Astrocyte of the cerebellum (primary cell): ENCODE measurements around the gene COL6A3.

Experiments used
- DNase-seq: peaks from one replicate; pipeline ENCODE4 v3.0.0-alpha.2; 2011; ENCODE audit warnings: low read depth
- H3K4me3 ChIP-seq: 2 replicates; pipeline ENCODE4 v1.5.1; 2011; ENCODE audit warnings: mild to moderate bottlenecking, low read depth, low read length, moderate library complexity
- in situ Hi-C: cut with HindIII; loops from 2 replicates; pipeline ENCODE4 v1.10.0; 2017; ENCODE audit warnings: low sequenced_read_pairs
- TF ChIP-seq, protein P1 (sequence below): IDR thresholded peaks from 2 replicates; pipeline ENCODE4 v1.5.1; 2012; ENCODE audit warnings: low read length, low read depth, moderate library complexity, mild to moderate bottlenecking; ENCODE audit errors: missing control alignments

Gene COL6A3

DNA sequence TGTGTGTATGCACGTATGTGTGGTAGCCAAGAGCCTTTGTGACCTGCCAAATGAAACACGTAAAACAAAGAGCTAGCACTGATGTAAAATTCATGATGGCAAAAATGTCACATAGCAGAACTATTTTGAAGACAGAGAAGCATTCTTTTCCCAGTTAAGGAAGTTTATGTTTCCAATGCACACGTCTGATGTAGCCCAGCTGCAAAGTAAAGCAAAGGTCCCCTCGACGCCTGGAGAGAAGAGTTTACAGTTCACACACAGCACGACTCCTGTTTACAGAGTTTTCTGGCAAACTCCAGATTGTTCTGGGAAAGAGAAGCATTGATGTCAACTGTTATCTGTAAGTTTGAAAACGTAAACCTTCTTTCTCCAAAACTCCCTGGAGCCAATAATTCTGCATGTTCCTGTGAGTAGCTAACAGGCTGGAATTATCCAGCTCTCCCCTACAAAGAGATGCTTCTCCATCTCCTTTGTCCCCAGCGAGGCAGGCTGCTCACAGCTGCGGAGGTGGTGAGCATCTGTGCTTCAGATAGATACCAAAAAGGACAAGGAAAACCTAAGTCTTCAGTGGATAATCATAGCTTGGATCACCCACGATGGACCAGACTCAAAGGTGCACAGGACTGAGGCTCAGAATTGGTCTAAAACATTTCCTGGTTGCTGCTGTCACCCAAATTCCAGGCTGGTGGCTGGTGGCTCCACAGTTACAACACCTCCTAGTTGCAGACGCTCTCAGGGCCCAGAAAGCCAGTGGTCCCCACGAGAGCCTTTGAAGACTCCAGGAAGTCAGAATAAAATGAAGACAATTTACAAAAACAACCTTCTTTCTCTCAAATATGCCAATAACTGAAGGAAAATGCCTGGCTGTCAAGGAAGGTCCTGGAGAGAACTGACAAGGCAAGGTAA is 87.4 kb downstream of the COL6A3 start:
- TF ChIP-seq, protein P1, sequence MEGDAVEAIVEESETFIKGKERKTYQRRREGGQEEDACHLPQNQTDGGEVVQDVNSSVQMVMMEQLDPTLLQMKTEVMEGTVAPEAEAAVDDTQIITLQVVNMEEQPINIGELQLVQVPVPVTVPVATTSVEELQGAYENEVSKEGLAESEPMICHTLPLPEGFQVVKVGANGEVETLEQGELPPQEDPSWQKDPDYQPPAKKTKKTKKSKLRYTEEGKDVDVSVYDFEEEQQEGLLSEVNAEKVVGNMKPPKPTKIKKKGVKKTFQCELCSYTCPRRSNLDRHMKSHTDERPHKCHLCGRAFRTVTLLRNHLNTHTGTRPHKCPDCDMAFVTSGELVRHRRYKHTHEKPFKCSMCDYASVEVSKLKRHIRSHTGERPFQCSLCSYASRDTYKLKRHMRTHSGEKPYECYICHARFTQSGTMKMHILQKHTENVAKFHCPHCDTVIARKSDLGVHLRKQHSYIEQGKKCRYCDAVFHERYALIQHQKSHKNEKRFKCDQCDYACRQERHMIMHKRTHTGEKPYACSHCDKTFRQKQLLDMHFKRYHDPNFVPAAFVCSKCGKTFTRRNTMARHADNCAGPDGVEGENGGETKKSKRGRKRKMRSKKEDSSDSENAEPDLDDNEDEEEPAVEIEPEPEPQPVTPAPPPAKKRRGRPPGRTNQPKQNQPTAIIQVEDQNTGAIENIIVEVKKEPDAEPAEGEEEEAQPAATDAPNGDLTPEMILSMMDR = no peak
- H3K4me3 ChIP-seq = no peak overlapping the region
- in situ Hi-C loops = no loop called here
- peak; percentile 66 for DNase-seq

DNA sequence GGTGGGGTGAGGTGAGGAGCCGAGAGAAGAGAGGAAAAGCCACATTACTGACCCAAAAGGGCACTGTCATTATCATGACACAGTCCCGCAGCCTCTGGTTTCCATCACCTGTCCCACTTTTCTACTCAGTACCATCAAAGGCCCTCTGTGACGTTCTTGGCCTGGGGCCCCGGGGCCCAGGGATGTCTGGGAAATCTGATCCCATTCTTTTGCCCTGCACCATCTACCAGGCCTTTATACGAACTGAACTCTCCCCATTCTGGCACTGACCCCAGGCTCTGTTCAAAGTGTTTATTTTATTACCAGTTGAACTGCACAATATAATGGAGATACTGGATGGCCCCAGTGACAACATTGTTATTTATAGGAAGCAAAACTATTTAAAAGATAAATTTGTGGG is 89.1 kb downstream of the COL6A3 start:
- no peak for DNase-seq
- TF ChIP-seq, protein P1 = no peak
- no peak overlapping the region for H3K4me3 ChIP-seq
- in situ Hi-C loops = no loop called here

GRCh38 chr2:237324405-237324831 is 89.5 kb downstream of the COL6A3 start:
- TF ChIP-seq, protein P1 = no peak
- no peak for DNase-seq
- H3K4me3 ChIP-seq = no peak overlapping the region
- in situ Hi-C loops = no loop called here

DNA sequence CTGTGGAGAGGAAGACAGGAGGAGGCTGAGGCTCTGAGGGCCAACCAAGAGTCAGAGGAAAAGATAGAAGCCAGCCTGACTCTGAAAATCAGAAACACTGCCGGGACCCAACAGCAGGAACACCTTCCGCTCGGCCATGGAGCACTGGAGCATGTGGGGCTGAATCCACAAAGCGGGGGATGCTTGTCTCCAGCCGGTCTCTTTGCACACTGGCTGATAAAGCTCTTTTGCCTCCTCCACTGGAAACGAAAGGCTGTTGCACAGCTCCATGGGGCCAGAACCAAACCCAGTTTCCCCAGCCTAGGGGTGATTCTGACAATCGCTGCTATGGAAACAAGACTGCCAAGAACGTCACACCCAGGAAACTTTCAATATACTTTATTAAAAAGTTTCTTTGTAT is 90.3 kb downstream of the COL6A3 start:
- in situ Hi-C loops = no loop called here

DNA sequence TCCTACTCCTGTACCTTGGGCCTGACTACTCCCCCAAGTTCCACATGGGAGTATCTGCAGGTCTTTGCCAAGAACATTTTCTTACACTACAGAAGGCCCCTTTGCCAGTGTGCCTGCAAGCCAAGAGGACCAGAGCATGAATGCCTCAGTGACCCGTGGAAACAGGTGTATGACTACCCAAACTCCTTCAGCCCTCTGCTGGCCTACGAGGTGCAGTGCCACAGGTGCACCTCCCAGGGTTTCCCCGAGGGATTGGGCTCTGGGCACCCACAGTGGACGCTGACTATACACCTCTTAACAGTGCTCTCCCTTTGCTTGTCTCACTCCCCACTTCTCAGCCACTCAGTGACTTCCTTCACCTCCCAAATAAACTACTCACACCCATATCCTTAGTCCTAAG is 91.4 kb downstream of the COL6A3 start:
- DNase-seq = no peak
- in situ Hi-C loops = no loop called here
- TF ChIP-seq, protein P1 = peak; percentile 25
- H3K4me3 ChIP-seq = no peak overlapping the region

More for the DNA sequence above, 90.3 kb downstream of the COL6A3 start:
- no peak overlapping the region for H3K4me3 ChIP-seq
- DNase-seq = no peak
- TF ChIP-seq, protein P1 = no peak

DNA sequence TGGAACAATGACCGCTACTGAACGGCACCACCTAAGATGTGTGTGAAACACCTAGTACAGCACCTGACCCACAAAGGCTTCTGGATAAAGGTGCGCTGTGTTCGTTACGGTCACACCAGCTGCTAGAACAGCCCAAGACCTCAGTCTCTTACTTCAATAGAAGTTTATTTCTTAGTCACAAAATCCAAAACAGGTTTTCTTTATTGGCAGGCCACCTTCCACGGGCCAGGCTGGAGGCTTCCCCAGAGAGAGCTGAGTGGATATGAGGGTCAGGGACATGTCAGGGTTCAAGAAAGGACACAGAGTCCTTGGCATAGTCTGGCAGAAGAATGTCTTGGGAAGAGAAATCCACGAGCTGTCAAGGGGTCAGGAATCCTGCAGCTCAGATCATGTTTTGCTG is 92.2 kb downstream of the COL6A3 start:
- no peak for DNase-seq
- TF ChIP-seq, protein P1 = no peak
- in situ Hi-C loops = no loop called here
- H3K4me3 ChIP-seq = no peak overlapping the region
